GM04503 (cell line): ENCODE measurements around the gene PLLP.

ENCODE experiments used
- DNase-seq: peaks from one replicate; pipeline ENCODE4 v3.0.0-alpha.2; 2012; ENCODE audit warnings: low read depth

The PLLP gene

GRCh38 chr16:57256601-57257395 lies 27.7 kb downstream of the PLLP start:
- DNase-seq, result no peak

- DNase-seq, result no peak
Observed at GRCh38 chr16:57255686-57256415, 28.6 kb downstream of the PLLP start.

GRCh38 chr16:57253466-57253865 lies 31.0 kb downstream of the PLLP start:
- no peak for DNase-seq

GRCh38 chr16:57252148-57252721 lies 32.2 kb downstream of the PLLP start:
- no peak for DNase-seq

- DNase-seq, result no peak
Observed at GRCh38 chr16:57251352-57251751, 33.1 kb downstream of the PLLP start.

- no peak for DNase-seq
Observed at GRCh38 chr16:57245472-57246113, 38.9 kb downstream of the PLLP start.

- peak; percentile 82 for DNase-seq
Observed at GRCh38 chr16:57244767-57245471, 39.6 kb downstream of the PLLP start, which contains the start of gene ARL2BP. TSS of gene ARL2BP (plus strand) at chr16:57245259. CDS start at chr16:57245368, 109 bp downstream.

GRCh38 chr16:57244463-57244766 lies 40.1 kb downstream of the PLLP start:
- DNase-seq, result no peak

- DNase-seq, result no peak
Observed at GRCh38 chr16:57242650-57243049, 41.8 kb downstream of the PLLP start.

- DNase-seq, result no peak
Observed at GRCh38 chr16:57240851-57241250, 43.6 kb downstream of the PLLP start.

GRCh38 chr16:57239107-57239506 lies 45.4 kb downstream of the PLLP start:
- DNase-seq, result no peak

- DNase-seq, result no peak
Observed at GRCh38 chr16:57238682-57239081, 45.8 kb downstream of the PLLP start.

- DNase-seq, result no peak
Observed at GRCh38 chr16:57236022-57236350, 48.5 kb downstream of the PLLP start.

- no peak for DNase-seq
Observed at GRCh38 chr16:57235128-57236021, 49.1 kb downstream of the PLLP start.

GRCh38 chr16:57234707-57235092 lies 49.8 kb downstream of the PLLP start:
- DNase-seq, result no peak

GRCh38 chr16:57233944-57234706 lies 50.3 kb downstream of the PLLP start:
- DNase-seq, result no peak

- DNase-seq, result no peak
Observed at GRCh38 chr16:57231821-57232350, 52.6 kb downstream of the PLLP start.

GRCh38 chr16:57229079-57229478 lies 55.4 kb downstream of the PLLP start:
- no peak for DNase-seq

- DNase-seq, result peak; percentile 44
Observed at GRCh38 chr16:57226701-57227621, 57.5 kb downstream of the PLLP start.
